ENCODE data around the gene RNF5. TPM values are rescaled to one million over a fixed set of nuclear protein-coding genes. Genes with fewer than 3 reads are reported as not detected.

Gene RNF5
- total and polyA plus RNA-seq, 4 donors = 45.2 to 94.4 (median 61.5) TPM

DNA sequence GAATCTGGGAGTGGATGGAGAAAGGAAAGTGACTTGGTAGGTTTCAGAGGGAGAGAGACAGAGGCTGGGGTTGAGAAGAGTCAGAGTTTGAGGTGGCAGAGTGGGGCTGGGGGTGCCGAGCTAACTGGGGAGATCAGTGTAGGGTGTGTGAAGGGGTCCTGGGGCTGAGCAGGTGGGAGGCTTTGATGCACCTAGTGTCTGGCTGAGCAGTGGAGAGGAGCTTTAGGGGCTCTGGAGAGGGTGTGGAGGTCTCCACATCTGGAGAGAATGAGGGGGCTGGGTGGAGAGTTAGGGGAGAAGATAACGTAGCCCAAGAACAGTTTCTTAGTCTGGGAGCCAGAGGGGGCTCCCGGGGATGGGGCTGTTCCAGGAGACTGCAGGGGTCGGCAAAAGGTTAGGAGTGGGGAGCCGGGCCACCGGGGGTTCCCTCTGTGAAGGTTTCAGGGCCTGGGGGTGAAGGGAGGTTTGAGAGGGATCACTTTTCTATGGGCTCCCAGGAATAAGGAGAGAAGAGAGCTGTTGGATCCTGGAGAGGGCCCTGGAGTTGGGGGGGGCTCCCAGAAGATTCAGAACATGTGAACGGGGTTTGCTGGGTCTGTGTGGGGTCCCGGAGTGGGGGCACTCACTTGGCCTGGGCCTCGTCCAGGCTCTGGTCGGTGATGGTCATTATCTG lies 11.0 kb downstream of the RNF5 start:
- peaks cover 0 to 15% (median 12%) of the 10 kb centered on the region in 4 donors for H3K36me3 ChIP-seq (ENCODE audit: control insufficient read depth in 4 of 4, insufficient read depth in 4 of 4, low read length in 4 of 4)
- H3K9ac ChIP-seq (ENCODE audit: insufficient read depth in 1 of 2, low read length in 2 of 2) = peak overlapping the region; percentile 73 to 85
- H3K27me3 ChIP-seq (ENCODE audit: control insufficient read depth in 3 of 3, insufficient read depth in 3 of 3, low read length in 2 of 3) = no peaks in the 10 kb centered on the region
- H3K4me3 ChIP-seq = peak overlapping the region; percentile 60
- no peaks in the 10 kb centered on the region for H3K9me3 ChIP-seq (ENCODE audit: control insufficient read depth in 4 of 4, insufficient read depth in 3 of 4, low read length in 3 of 4)
- H3K27ac ChIP-seq (ENCODE audit: low read depth in 1 of 2, low read length in 1 of 2) = peak overlapping the region; percentile 69 to 97
- peak in 2 of 3 donors; percentile 32 to 33 for DNase-seq
- no peak for ATAC-seq (ENCODE audit: insufficient read depth, low FRiP score)
- peaks cover 0 to 56% (median 17%) of the 10 kb centered on the region in 5 donors for H3K4me1 ChIP-seq (ENCODE audit: control insufficient read depth in 5 of 5, insufficient read depth in 5 of 5, low read length in 5 of 5)
- TF ChIP-seq, protein P1, sequence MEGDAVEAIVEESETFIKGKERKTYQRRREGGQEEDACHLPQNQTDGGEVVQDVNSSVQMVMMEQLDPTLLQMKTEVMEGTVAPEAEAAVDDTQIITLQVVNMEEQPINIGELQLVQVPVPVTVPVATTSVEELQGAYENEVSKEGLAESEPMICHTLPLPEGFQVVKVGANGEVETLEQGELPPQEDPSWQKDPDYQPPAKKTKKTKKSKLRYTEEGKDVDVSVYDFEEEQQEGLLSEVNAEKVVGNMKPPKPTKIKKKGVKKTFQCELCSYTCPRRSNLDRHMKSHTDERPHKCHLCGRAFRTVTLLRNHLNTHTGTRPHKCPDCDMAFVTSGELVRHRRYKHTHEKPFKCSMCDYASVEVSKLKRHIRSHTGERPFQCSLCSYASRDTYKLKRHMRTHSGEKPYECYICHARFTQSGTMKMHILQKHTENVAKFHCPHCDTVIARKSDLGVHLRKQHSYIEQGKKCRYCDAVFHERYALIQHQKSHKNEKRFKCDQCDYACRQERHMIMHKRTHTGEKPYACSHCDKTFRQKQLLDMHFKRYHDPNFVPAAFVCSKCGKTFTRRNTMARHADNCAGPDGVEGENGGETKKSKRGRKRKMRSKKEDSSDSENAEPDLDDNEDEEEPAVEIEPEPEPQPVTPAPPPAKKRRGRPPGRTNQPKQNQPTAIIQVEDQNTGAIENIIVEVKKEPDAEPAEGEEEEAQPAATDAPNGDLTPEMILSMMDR (IDR thresholded peaks at IDR 0.05; ENCODE audit: control extremely low read depth, extremely low read depth) = no peak
- WGBS, 2 donors = 1 to 2% methylated on average over 10 of the region's 10 CpGs

DNA sequence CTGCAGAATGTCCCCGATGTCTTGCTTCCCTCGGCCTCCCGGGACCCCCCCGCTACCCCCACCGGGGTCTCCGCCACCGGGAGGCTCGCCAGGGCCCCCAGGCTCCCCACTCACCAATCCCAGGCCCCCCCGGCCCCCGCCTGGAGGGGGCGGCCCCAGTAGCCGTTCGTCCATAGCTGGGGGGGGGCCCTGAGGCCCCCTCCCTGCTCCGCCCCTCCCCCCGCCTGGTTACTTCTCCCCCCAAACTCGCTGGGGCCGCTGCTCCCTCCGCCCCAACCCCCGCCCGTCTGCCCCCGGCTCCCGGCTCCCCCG lies 11.5 kb downstream of the RNF5 start:
- peaks cover 0 to 15% (median 12%) of the 10 kb centered on the region in 4 donors for H3K36me3 ChIP-seq (ENCODE audit: control insufficient read depth in 4 of 4, insufficient read depth in 4 of 4, low read length in 4 of 4)
- peaks cover 0 to 57% (median 17%) of the 10 kb centered on the region in 5 donors for H3K4me1 ChIP-seq (ENCODE audit: control insufficient read depth in 5 of 5, insufficient read depth in 5 of 5, low read length in 5 of 5)
- peak overlapping the region; percentile 60 for H3K4me3 ChIP-seq
- H3K27me3 ChIP-seq (ENCODE audit: control insufficient read depth in 3 of 3, insufficient read depth in 3 of 3, low read length in 2 of 3) = no peaks in the 10 kb centered on the region
- peak overlapping the region; percentile 69 to 97 for H3K27ac ChIP-seq (ENCODE audit: low read depth in 1 of 2, low read length in 1 of 2)
- 2 to 6% methylated on average over 7 to 23 of the region's 23 CpGs for WGBS, 2 donors
- ATAC-seq (ENCODE audit: insufficient read depth, low FRiP score) = no peak
- peak in 1 of 3 donors; percentile 24 for DNase-seq
- H3K9me3 ChIP-seq (ENCODE audit: control insufficient read depth in 4 of 4, insufficient read depth in 3 of 4, low read length in 3 of 4) = no peaks in the 10 kb centered on the region
- H3K9ac ChIP-seq (ENCODE audit: insufficient read depth in 1 of 2, low read length in 2 of 2) = peak overlapping the region in 1 of 2 donors; percentile 73
- TF ChIP-seq, protein P1 (IDR thresholded peaks at IDR 0.05; ENCODE audit: control extremely low read depth, extremely low read depth) = no peak

DNA sequence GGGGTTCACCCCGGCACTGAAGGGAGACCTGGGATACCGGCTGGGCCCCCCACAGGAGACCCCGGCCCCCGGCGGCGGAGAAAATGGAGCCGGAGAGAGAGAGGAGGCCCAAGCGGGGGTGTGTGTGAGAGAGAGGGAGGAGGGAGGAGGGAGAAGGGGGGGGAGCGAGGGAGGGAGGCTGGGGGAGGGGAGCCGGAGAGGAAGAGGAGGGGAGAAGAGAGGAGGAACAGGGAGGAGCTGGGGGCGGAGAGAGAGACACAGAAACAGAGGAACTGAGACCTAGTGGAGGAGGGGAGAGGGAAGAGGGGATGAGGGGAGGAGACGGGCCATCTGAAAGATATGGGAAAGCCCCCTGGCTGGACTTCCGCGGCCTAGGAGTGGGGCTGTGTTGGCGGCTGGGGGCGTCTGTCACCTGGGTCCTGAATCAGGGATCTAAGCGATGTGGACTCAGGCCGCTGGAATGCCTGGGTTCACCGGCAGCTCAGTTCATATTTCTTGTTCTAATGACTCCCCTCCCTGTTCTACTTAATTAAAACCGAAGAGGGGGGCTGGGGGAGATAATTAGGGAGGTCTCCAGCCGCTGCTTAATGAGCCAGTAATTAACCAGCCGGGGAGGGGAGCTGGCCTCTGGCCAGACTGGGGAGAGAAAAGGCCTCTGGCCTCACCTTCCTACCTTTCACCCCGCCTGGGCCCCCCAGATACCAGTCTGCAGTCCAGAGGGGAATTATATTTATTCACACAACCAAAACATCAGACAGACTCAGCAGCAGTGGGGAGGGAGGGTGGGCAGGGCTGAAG lies 12.0 kb downstream of the RNF5 start, which contains the start of gene PBX2:
PBX2 (minus strand) TSS at position 149 of the 798 bp plus-strand sequence. CDS start 287 bp downstream, outside the sequence.
- Histone ChIP-seq H3K27me3 (ENCODE audit: control insufficient read depth in 3 of 3, insufficient read depth in 3 of 3, low read length in 2 of 3) (no peaks in the 10 kb centered on the region), H3K9ac (ENCODE audit: insufficient read depth in 1 of 2, low read length in 2 of 2) (peak within 1 kb of the TSS; percentile 73 to 88), H3K9me3 (ENCODE audit: control insufficient read depth in 4 of 4, insufficient read depth in 3 of 4, low read length in 3 of 4) (no peaks in the 10 kb centered on the region), H3K4me1 (ENCODE audit: control insufficient read depth in 5 of 5, insufficient read depth in 5 of 5, low read length in 5 of 5) (peaks cover 0 to 63% (median 18%) of the 10 kb centered on the region in 5 donors), H3K4me3 (peak within 1 kb of the TSS; percentile 60), H3K27ac (ENCODE audit: low read depth in 1 of 2, low read length in 1 of 2) (peak within 1 kb of the TSS; percentile 88 to 97), H3K36me3 (ENCODE audit: control insufficient read depth in 4 of 4, insufficient read depth in 4 of 4, low read length in 4 of 4) (peaks cover 0 to 15% (median 12%) of the 10 kb centered on the region in 4 donors)
- TF ChIP-seq, protein P1 (IDR thresholded peaks at IDR 0.05; ENCODE audit: control extremely low read depth, extremely low read depth) = no peak
- peak; percentile 97 to 99 (median 97) for DNase-seq
- 0 to 3% methylated on average over 19 to 23 of the region's 23 CpGs for WGBS, 2 donors
- peak; percentile 68 for ATAC-seq (ENCODE audit: insufficient read depth, low FRiP score)
